H1 (cell line): ENCODE data around the gene KRTAP12-4. TPM values are rescaled to one million over a fixed set of nuclear protein-coding genes. Genes with fewer than 3 reads are reported as not detected.

ENCODE experiments used
- CTCF ChIA-PET: fragments of 300-600 bp; sonication (Branson Sonifier 250); formaldehyde crosslinking; loops from one replicate; lab custom pipeline; 2021; ENCODE audit not compliant: partially characterized antibody; lab: Charles Lee
- POLR2A ChIA-PET: fragments of 300-600 bp; sonication (Branson Sonifier 250); formaldehyde crosslinking; loops from one replicate; lab custom pipeline; 2021; ENCODE audit warnings: inconsistent platforms; ENCODE audit not compliant: partially characterized antibody; lab: Charles Lee
- DNase-seq, 2 experiments: peaks; one replicate each; pipeline versions ENCODE4 v3.0.0 to v3.0.0-alpha.2; 2010 to 2022; ENCODE audit warnings: low spot score in 2 of 2, low read depth in 1 of 2, mixed read lengths in 1 of 2
- FAIRE-seq: peaks from 2 replicates; lab custom pipeline; 2011; peaks lifted over from hg19 to GRCh38; lab: Jason Lieb, UNC
- H2AFZ ChIP-seq: 2 replicates; pipeline ENCODE4 v1.8.1; 2012; ENCODE audit warnings: low read length, inconsistent platforms
- H2AK5ac ChIP-seq: 2 replicates; pipeline ENCODE4 v1.6.1; 2013; ENCODE audit warnings: low read depth, low read length
- H2BK120ac ChIP-seq: replicated peaks from 2 replicates; pipeline ENCODE3; 2013; ENCODE audit warnings: low read depth, low read length, inconsistent platforms
- H2BK12ac ChIP-seq: 2 replicates; pipeline ENCODE4 v1.6.1; 2013; ENCODE audit warnings: low read depth, low read length
- H2BK15ac ChIP-seq: 2 replicates; pipeline ENCODE4 v1.6.1; 2013; ENCODE audit warnings: low read length
- H2BK20ac ChIP-seq: 2 replicates; pipeline ENCODE4 v1.6.1; 2013; ENCODE audit warnings: low read length
- H2BK5ac ChIP-seq: 2 replicates; pipeline ENCODE4 v1.6.1; 2013; ENCODE audit warnings: low read depth, low read length
- H3K14ac ChIP-seq: 2 replicates; pipeline ENCODE4 v1.6.1; 2013; ENCODE audit warnings: inconsistent platforms; ENCODE audit not compliant: insufficient read length
- H3K18ac ChIP-seq: 2 replicates; pipeline ENCODE4 v1.6.1; 2013; ENCODE audit warnings: low read length; ENCODE audit errors: extremely low read depth
- H3K23ac ChIP-seq: 2 replicates; pipeline ENCODE4 v1.6.1; 2013; ENCODE audit warnings: inconsistent platforms; ENCODE audit not compliant: insufficient read length
- H3K23me2 ChIP-seq: 2 replicates; pipeline ENCODE4 v1.6.1; 2013; ENCODE audit warnings: low read depth, low read length
- H3K27ac ChIP-seq: 2 replicates; pipeline ENCODE4 v1.6.1; 2011; ENCODE audit warnings: low read depth, low read length, inconsistent platforms
- H3K27me3 ChIP-seq, 4 experiments: replicated peaks in 1 of 4; 1 replicate in 1 of 4; 2 replicates in 3 of 4; pipeline versions ENCODE4 v1.6.1 to v1.8.1; 2011 to 2013; ENCODE audit warnings: low read length in 3 of 4, mild to moderate bottlenecking in 3 of 4, inconsistent platforms in 2 of 4, mixed read lengths in 2 of 4, moderate library complexity in 1 of 4; ENCODE audit not compliant: control insufficient read depth in 3 of 4, insufficient read depth in 3 of 4; ENCODE audit errors: extremely low read depth in 1 of 4
- H3K36me3 ChIP-seq, 4 experiments: 2 replicates each; pipeline versions ENCODE4 v1.6.1 to v1.8.1; 2011 to 2013; ENCODE audit warnings: mild to moderate bottlenecking in 4 of 4, low read length in 3 of 4, moderate library complexity in 2 of 4, control low read depth in 1 of 4, inconsistent platforms in 1 of 4; ENCODE audit not compliant: insufficient read depth in 4 of 4, control insufficient read depth in 2 of 4
- H3K4ac ChIP-seq: replicated peaks from 2 replicates; pipeline ENCODE3; 2013; ENCODE audit warnings: low read length, low read depth, mixed read lengths, inconsistent platforms; ENCODE audit not compliant: insufficient read length
- H3K4me1 ChIP-seq, 4 experiments: replicated peaks in 1 of 4; 1 replicate in 1 of 4; 2 replicates in 3 of 4; pipeline versions ENCODE4 v1.6.1 to v1.8.1; 2011 to 2013; ENCODE audit warnings: low read length in 3 of 4, inconsistent platforms in 2 of 4, mixed read lengths in 1 of 4; ENCODE audit not compliant: insufficient read depth in 4 of 4, control insufficient read depth in 3 of 4
- H3K4me2 ChIP-seq, 2 experiments: 2 replicates each; pipeline versions ENCODE4 v1.6.1 to v1.8.1; 2011 to 2013; ENCODE audit warnings: low read depth in 2 of 2, low read length in 2 of 2, control low read depth in 1 of 2, inconsistent platforms in 1 of 2, mild to moderate bottlenecking in 1 of 2; ENCODE audit not compliant: insufficient read depth in 1 of 2
- H3K4me3 ChIP-seq, 4 experiments: fragments of 200-600, 300-600 bp in 1 of 4; sonication (generic), shearing (Covaris generic), sonication (Bioruptor Twin) in 1 of 4; 2 replicates each; pipeline versions ENCODE4 v1.5.1 to v1.8.1; 2011 to 2016; ENCODE audit warnings: low read length in 4 of 4, low read depth in 3 of 4, control low read depth in 2 of 4, inconsistent platforms in 2 of 4, mild to moderate bottlenecking in 2 of 4, mixed read lengths in 1 of 4, moderate library complexity in 1 of 4; ENCODE audit not compliant: insufficient read depth in 2 of 4; ENCODE audit errors: extremely low read depth in 1 of 4
- H3K56ac ChIP-seq: replicated peaks from 2 replicates; pipeline ENCODE3; 2013; ENCODE audit warnings: low read depth, mild to moderate bottlenecking, mixed read lengths, low read length, inconsistent platforms; ENCODE audit not compliant: insufficient read length
- H3K79me1 ChIP-seq: 2 replicates; pipeline ENCODE4 v1.6.1; 2013; ENCODE audit warnings: low read depth, low read length, control low read depth
- H3K79me2 ChIP-seq, 2 experiments: 2 replicates each; pipeline versions ENCODE4 v1.6.1 to v1.8.1; 2012 to 2013; ENCODE audit warnings: low read length in 2 of 2, mild to moderate bottlenecking in 2 of 2, inconsistent platforms in 1 of 2; ENCODE audit not compliant: insufficient read depth in 2 of 2, control insufficient read depth in 1 of 2
- H3K9ac ChIP-seq, 4 experiments: replicated peaks in 1 of 4; 1 replicate in 1 of 4; 2 replicates in 3 of 4; pipeline versions ENCODE4 v1.6.1 to v1.8.1; 2011 to 2013; ENCODE audit warnings: low read depth in 3 of 4, low read length in 3 of 4, control low read depth in 2 of 4, mild to moderate bottlenecking in 2 of 4, moderate library complexity in 2 of 4, inconsistent platforms in 1 of 4; ENCODE audit errors: extremely low read depth in 1 of 4
- H3K9me3 ChIP-seq, 2 experiments: 2 replicates each; pipeline versions ENCODE4 v1.6.1 to v1.8.1; 2012 to 2013; ENCODE audit warnings: mild to moderate bottlenecking in 2 of 2, moderate library complexity in 2 of 2, control low read depth in 1 of 2, inconsistent platforms in 1 of 2, low read depth in 1 of 2, low read length in 1 of 2, mixed read lengths in 1 of 2; ENCODE audit not compliant: insufficient read depth in 2 of 2
- H4K20me1 ChIP-seq, 2 experiments: replicated peaks in 1 of 2; 2 replicates each; pipeline versions ENCODE3 to v1.8.1; 2011 to 2013; ENCODE audit warnings: inconsistent platforms in 2 of 2, low read length in 2 of 2, mild to moderate bottlenecking in 1 of 2; ENCODE audit not compliant: insufficient read depth in 2 of 2, control insufficient read depth in 1 of 2
- H4K5ac ChIP-seq: 2 replicates; pipeline ENCODE4 v1.6.1; 2013; ENCODE audit warnings: low read length, low read depth, mixed read lengths, inconsistent platforms; ENCODE audit not compliant: insufficient read length
- H4K8ac ChIP-seq: 2 replicates; pipeline ENCODE4 v1.8.0; 2013; ENCODE audit warnings: mild to moderate bottlenecking, moderate library complexity, low read length, inconsistent platforms; ENCODE audit not compliant: insufficient read depth; ENCODE audit errors: extremely low read depth
- H4K91ac ChIP-seq: replicated peaks from 2 replicates; pipeline ENCODE3; 2013; ENCODE audit warnings: low read length, mixed read lengths, inconsistent platforms; ENCODE audit not compliant: insufficient read length
- CHD2 ChIP-seq: IDR thresholded peaks from 2 replicates; pipeline ENCODE4 v1.6.1; 2012; ENCODE audit warnings: low read length, improper control_type of control experiment
- CTCF ChIP-seq, 3 experiments: IDR thresholded peaks; 1 replicate in 2 of 3; 2 replicates in 1 of 3; pipeline versions ENCODE4 v1.5.1 to v1.6.1; 2011; ENCODE audit warnings: low read length in 3 of 3, mild to moderate bottlenecking in 3 of 3, inconsistent platforms in 2 of 3, low read depth in 1 of 3, moderate library complexity in 1 of 3; ENCODE audit not compliant: insufficient read depth in 1 of 3; ENCODE audit errors: control extremely low read depth in 1 of 3
- SIN3A ChIP-seq, 2 experiments: IDR thresholded peaks in 1 of 2; conservative IDR thresholded peaks in 1 of 2; 2 replicates each; pipeline ENCODE4 v1.6.1; 2011 to 2012; ENCODE audit warnings: low read length in 2 of 2, improper control_type of control experiment in 1 of 2, low read depth in 1 of 2, mild to moderate bottlenecking in 1 of 2
- TAF7 ChIP-seq: optimal IDR thresholded peaks from 2 replicates; pipeline ENCODE3; 2011; ENCODE audit warnings: low read depth, mild to moderate bottlenecking, inconsistent platforms, low read length, moderate library complexity, borderline replicate concordance
- WGBS, 2 experiments: shearing (Covaris generic) in 1 of 2; methylation state at CpG; one replicate each; pipeline versions ENCODE4 v1.1.6 to v1.1.7; 2013 to 2015; ENCODE audit warnings: low lambda C conversion rate in 2 of 2, mixed read lengths in 2 of 2, inconsistent platforms in 1 of 2, low coverage in 1 of 2, missing lambda C conversion rate in 1 of 2; ENCODE audit not compliant: insufficient replicate concordance in 2 of 2, insufficient coverage in 1 of 2, insufficient read length in 1 of 2; ENCODE audit errors: extremely low coverage in 1 of 2, missing lambda C conversion rate in 1 of 2; 5-methylcytosine and 5-hydroxymethylcytosine counted together
- polyA plus RNA-seq, 7 experiments: library from polyadenylated mRNA; depleted of rRNA in 3 of 7; stranded (reverse) in 5 of 7; unstranded in 2 of 7; fragments of >200 nt in 5 of 7; fragments of 200-250 nt in 2 of 7; gene quantifications; 1 replicate in 5 of 7; 2 replicates in 1 of 7; 4 replicates in 1 of 7; pipeline versions ENCODE4 v1.2.1 to v1.2.3, GENCODE V29; 2011 to 2013; ENCODE audit warnings: missing spikeins in 2 of 7, mixed read lengths in 2 of 7
- total RNA-seq: library from RNA; stranded (reverse); fragmentation: NEBNext Ultra II Directional; extraction: Animal tissue kit (Norgen Biotek cat#: 25700); gene quantifications from 2 replicates; pipeline ENCODE4 v1.2.1, GENCODE V29; 2021

KRTAP12-4 gene
- total and polyA plus RNA-seq, 2 of the 8 experiments (the other 6 are each of a cell fraction or from before 2014, with no cell fraction given) = not detected

GRCh38 chr21:44618909-44619308 is 35.5 kb downstream of the KRTAP12-4 start:
- Histone ChIP-seq H2BK15ac (no peak overlapping the region), H3K56ac (no peak overlapping the region), H3K9me3 (peaks cover 10 to 11% of the 10 kb centered on the region in 2 experiments), H3K4ac (peak overlapping the region; percentile 50), H2BK20ac (no peak overlapping the region), H2BK120ac (no peak overlapping the region), H4K91ac (no peak overlapping the region), H3K79me1 (no peaks in the 10 kb centered on the region; the same call in 1 of the 2 replicates), H4K20me1 (peaks cover 0 to 1% of the 10 kb centered on the region in 2 experiments), H3K36me3 (no peaks in the 10 kb centered on the region), H2AK5ac (no peak overlapping the region), H2BK5ac (no peak overlapping the region), H2AFZ (no peak overlapping the region), H3K9ac (no peak overlapping the region; a peak in 1 of 7 replicates), H3K4me1 (peaks cover 0 to 5% (median 2%) of the 10 kb centered on the region in 4 experiments; a peak in 4 of 7 replicates), H3K23ac (no peak overlapping the region), H3K27ac (no peak overlapping the region), H3K18ac (no peak overlapping the region), H3K14ac (no peak overlapping the region), H4K5ac (no peak overlapping the region), H4K8ac (no peak overlapping the region), H3K23me2 (no peaks in the 10 kb centered on the region), H3K4me3 (no peak overlapping the region), H2BK12ac (no peak overlapping the region), H3K79me2 (no peaks in the 10 kb centered on the region), H3K4me2 (no peak overlapping the region), H3K27me3 (no peaks in the 10 kb centered on the region)
- ChIA-PET POLR2A (no interaction called here), CTCF (interaction anchor here (0.6 to 4.0 kb wide), 25 partner anchors 8 to 182 kb away, joined by 3 to 16 read pairs (median 4); partner anchors contain the start of genes KRTAP10-11, KRTAP10-7, KRTAP10-9 and KRTAP12-2)
- no peak for DNase-seq
- 93% methylated on average over 3 of the region's 3 CpGs; no CpG with 5 or more reads in 1 of the 2 experiments for WGBS, 2 experiments
- no peak for FAIRE-seq
- TF ChIP-seq CHD2 = no peak
- TF ChIP-seq TAF7 = no peak
- TF ChIP-seq CTCF (IDR thresholded peaks at IDR 0.05; ENCODE audit: control extremely low read depth in 1 of 3, insufficient read depth in 1 of 3, low read depth in 1 of 3, low read length in 3 of 3) = no peak
- no peak for TF ChIP-seq SIN3A (conservative IDR thresholded peaks at IDR 0.05 in 1 of 2, IDR thresholded peaks at IDR 0.05 in 1 of 2; ENCODE audit: low read depth in 1 of 2, low read length in 2 of 2)
